Kidney (tissue), 14 donors: ENCODE data around the gene GP1BA. TPM values are rescaled to one million over a fixed set of nuclear protein-coding genes. Genes with fewer than 3 reads are reported as not detected.

Source experiments
- DNase-seq, 5 donors: peaks; one replicate each; pipeline ENCODE4 v3.0.0-alpha.2; 2013 to 2020
- FAIRE-seq: peaks from 2 replicates; lab custom pipeline; 2012; peaks lifted over from hg19 to GRCh38; lab: Jason Lieb, UNC
- H3K27ac ChIP-seq, 2 donors: one replicate each; pipeline ENCODE4 v1.7.0; 2013; ENCODE audit warnings: low read depth in 2 of 2, low read length in 2 of 2, inconsistent platforms in 1 of 2
- H3K27me3 ChIP-seq: one replicate; pipeline ENCODE4 v1.7.1; 2013; ENCODE audit warnings: low read length, inconsistent platforms; ENCODE audit not compliant: control insufficient read depth, insufficient read depth
- H3K36me3 ChIP-seq, 3 donors: one replicate each; pipeline versions ENCODE4 v1.7.0 to v1.7.1; 2013; ENCODE audit warnings: low read length in 3 of 3, control low read depth in 1 of 3, inconsistent platforms in 1 of 3; ENCODE audit not compliant: insufficient read depth in 3 of 3, control insufficient read depth in 2 of 3
- H3K4me1 ChIP-seq, 3 donors: one replicate each; pipeline versions ENCODE4 v1.7.0 to v1.7.1; 2013; ENCODE audit warnings: low read length in 3 of 3, inconsistent platforms in 1 of 3, low read depth in 1 of 3; ENCODE audit not compliant: control insufficient read depth in 2 of 3, insufficient read depth in 2 of 3
- H3K4me3 ChIP-seq, 3 donors: one replicate each; pipeline versions ENCODE4 v1.7.0 to v1.8.1; 2013; ENCODE audit warnings: low read length in 3 of 3, control low read depth in 1 of 3, inconsistent platforms in 1 of 3
- H3K9ac ChIP-seq, 3 donors: one replicate each; pipeline versions ENCODE4 v1.7.0 to v1.7.1; 2013; ENCODE audit warnings: low read length in 3 of 3, control low read depth in 1 of 3, inconsistent platforms in 1 of 3
- H3K9me3 ChIP-seq, 3 donors: one replicate each; pipeline versions ENCODE4 v1.7.0 to v1.7.1; 2013; ENCODE audit warnings: low read length in 3 of 3, control low read depth in 1 of 3, inconsistent platforms in 1 of 3; ENCODE audit not compliant: control insufficient read depth in 2 of 3, insufficient read depth in 1 of 3
- intact Hi-C: fragments of 100-400 bp; cut with DNase I; formaldehyde crosslinking; loops from one replicate; pipeline ENCODE4 v1.11.1; 2022
- polyA plus RNA-seq: library from polyadenylated mRNA; stranded (reverse); fragments of 350-450 nt; fragmentation: Illumina TruSeq; extraction: RNeasy Lipid Tissue Mini Kit (QIAGEN cat#74804); gene quantifications from one replicate; pipeline ENCODE4 v1.2.3, GENCODE V29; 2014; ENCODE audit warnings: low read depth, low replicate concordance; ENCODE audit not compliant: insufficient read depth
- total RNA-seq: library from RNA; stranded (reverse); fragmentation: NEBNext Ultra II Directional; extraction: Animal tissue kit (Norgen Biotek cat#: 25700); gene quantifications from one replicate; pipeline ENCODE4 v1.2.1, GENCODE V29; 2021
- TF ChIP-seq, protein P1 (sequence below): IDR thresholded peaks from 3 replicates; pipeline ENCODE4 v1.5.1; 2012; ENCODE audit warnings: mild to moderate bottlenecking, moderate library complexity, borderline replicate concordance; ENCODE audit not compliant: insufficient read depth; ENCODE audit errors: extremely low read depth
- donor health status: control.
- donor health status: control.
- donor health status: control.
- donor health status: control.
- donor health status: control.
- donor health status: DM: yes; HTN: yes; CAD: no.
- donor health status: Normal renal cell carcinoma (clear cell type).

The GP1BA gene
- total and polyA plus RNA-seq, 2 donors from 2014 or later: not detected

DNA sequence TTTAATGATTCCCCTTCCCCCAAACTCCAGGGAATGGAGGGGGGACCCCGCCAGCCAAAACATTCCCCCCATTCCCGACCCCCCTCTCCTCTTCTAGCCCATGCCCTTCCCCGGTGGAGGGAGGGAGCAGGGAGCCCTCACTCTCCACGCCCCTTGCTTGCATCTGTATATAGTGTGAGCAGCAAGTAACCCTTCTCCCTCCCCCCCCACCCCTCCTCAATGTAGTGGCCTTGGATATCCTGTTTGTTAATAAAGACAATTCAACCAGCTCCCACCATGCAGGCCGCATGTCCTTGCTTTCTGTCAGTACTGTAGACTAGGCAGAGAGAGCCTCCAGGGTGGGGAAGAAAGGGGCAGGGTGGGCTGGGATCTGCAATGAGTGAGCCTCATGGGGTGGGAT, 34.3 kb upstream of the GP1BA start:
- DNase-seq (peak in 1 of 5 donors; percentile 58), FAIRE-seq (no peak)
- Histone ChIP-seq H3K27ac (no peak overlapping the region), H3K36me3 (peaks cover 0 to 20% (median 14%) of the 10 kb centered on the region in 3 donors), H3K9me3 (no peaks in the 10 kb centered on the region), H3K4me3 (no peak overlapping the region), H3K4me1 (peaks cover 0 to 16% (median 0%) of the 10 kb centered on the region in 3 donors), H3K27me3 (peaks cover 2% of the 10 kb centered on the region), H3K9ac (no peak overlapping the region)
- intact Hi-C loops: no loop called here
- TF ChIP-seq, protein P1, sequence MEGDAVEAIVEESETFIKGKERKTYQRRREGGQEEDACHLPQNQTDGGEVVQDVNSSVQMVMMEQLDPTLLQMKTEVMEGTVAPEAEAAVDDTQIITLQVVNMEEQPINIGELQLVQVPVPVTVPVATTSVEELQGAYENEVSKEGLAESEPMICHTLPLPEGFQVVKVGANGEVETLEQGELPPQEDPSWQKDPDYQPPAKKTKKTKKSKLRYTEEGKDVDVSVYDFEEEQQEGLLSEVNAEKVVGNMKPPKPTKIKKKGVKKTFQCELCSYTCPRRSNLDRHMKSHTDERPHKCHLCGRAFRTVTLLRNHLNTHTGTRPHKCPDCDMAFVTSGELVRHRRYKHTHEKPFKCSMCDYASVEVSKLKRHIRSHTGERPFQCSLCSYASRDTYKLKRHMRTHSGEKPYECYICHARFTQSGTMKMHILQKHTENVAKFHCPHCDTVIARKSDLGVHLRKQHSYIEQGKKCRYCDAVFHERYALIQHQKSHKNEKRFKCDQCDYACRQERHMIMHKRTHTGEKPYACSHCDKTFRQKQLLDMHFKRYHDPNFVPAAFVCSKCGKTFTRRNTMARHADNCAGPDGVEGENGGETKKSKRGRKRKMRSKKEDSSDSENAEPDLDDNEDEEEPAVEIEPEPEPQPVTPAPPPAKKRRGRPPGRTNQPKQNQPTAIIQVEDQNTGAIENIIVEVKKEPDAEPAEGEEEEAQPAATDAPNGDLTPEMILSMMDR: no peak

DNA sequence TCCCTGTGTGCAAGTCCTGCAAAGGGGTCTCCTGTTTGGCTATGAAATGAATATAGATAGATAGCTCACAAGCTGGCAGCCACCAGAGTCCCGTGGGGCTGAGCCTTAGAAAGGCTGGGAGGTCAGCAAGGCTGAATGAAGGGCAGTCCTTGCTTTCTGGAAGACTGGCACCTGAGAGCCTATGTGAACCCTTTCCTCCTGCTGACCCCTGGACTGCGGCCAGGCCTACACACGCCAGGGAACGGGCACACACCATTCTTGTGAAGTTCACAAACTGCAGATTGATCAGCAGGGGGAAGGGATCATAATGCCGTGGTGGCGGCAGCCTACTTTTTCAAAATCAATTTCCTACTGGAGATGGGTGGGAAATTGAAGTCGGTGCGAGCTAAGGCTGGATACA, 33.7 kb upstream of the GP1BA start:
- Histone ChIP-seq H3K4me1 (peaks cover 0 to 19% (median 2%) of the 10 kb centered on the region in 3 donors), H3K27ac (no peak overlapping the region), H3K4me3 (no peak overlapping the region), H3K9ac (no peak overlapping the region), H3K36me3 (peaks cover 0 to 17% (median 14%) of the 10 kb centered on the region in 3 donors), H3K9me3 (no peaks in the 10 kb centered on the region), H3K27me3 (peaks cover 2% of the 10 kb centered on the region)
- intact Hi-C loops: no loop called here
- FAIRE-seq (no peak), DNase-seq (peak in 1 of 5 donors; percentile 45)
- TF ChIP-seq, protein P1: no peak

DNA sequence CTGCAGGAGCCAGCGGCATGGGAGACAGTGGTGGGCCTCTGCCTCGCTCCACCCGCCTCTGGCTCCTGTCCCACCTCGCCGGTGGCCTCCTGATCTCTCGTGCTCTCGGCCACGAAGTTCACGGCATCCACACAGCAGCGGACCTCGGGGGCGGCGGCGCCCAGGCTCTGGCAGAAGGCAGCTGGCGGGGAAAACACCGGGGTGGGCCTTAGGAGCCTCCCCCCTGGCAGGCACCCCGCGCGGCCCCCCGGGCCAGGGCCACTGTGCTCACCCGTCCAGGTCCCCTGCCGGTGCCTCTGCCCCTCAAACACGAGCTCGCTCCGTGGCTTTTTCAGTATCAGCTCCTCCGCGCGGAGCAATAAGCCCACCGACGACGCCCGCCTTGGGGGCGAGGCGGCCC, 33.1 kb upstream of the GP1BA start:
- no peak for FAIRE-seq
- intact Hi-C loops: no loop called here

More for the DNA sequence above, 33.1 kb upstream of the GP1BA start:
- peak overlapping the region in 1 of 3 donors; percentile 21 for H3K9ac ChIP-seq
- H3K4me3 ChIP-seq: peak overlapping the region in 1 of 3 donors; percentile 68
- peaks cover 0 to 16% (median 13%) of the 10 kb centered on the region in 3 donors for H3K36me3 ChIP-seq
- H3K27ac ChIP-seq: no peak overlapping the region
- DNase-seq: peak in 1 of 5 donors; percentile 81
- peaks cover 0 to 20% (median 5%) of the 10 kb centered on the region in 3 donors for H3K4me1 ChIP-seq
- H3K27me3 ChIP-seq: peaks cover 2% of the 10 kb centered on the region
- H3K9me3 ChIP-seq: no peaks in the 10 kb centered on the region
- TF ChIP-seq, protein P1: no peak
